MM.1S (cell line): ENCODE data around the gene PTPRG.

Source experiments
- DNase-seq: peaks from one replicate; pipeline ENCODE4 v3.0.0-alpha.2; 2015
- H2AFZ ChIP-seq: fragments of 300-600 bp; sonication (generic); 2 replicates; pipeline ENCODE4 v1.6.0; 2016; ENCODE audit warnings: antibody characterized with exemption, low read length
- H3F3A ChIP-seq: fragments of 300-600 bp; sonication (generic); 2 replicates; pipeline ENCODE4 v1.6.1; 2016; ENCODE audit warnings: mild to moderate bottlenecking, antibody characterized with exemption, low read length, moderate library complexity, mixed read lengths; ENCODE audit not compliant: insufficient read depth
- H3K27ac ChIP-seq: fragments of 300-600 bp; sonication (generic); 2 replicates; pipeline ENCODE4 v1.5.1; 2016; ENCODE audit warnings: mild to moderate bottlenecking, low read length
- H3K27me3 ChIP-seq: fragments of 300-600 bp; sonication (generic); replicated peaks from 2 replicates; pipeline ENCODE4 v1.6.0; 2016; ENCODE audit warnings: low read length; ENCODE audit not compliant: insufficient read depth
- H3K36me3 ChIP-seq: fragments of 300-600 bp; sonication (generic); replicated peaks from 2 replicates; pipeline ENCODE4 v1.6.1; 2016; ENCODE audit warnings: mild to moderate bottlenecking, low read length, mixed read lengths; ENCODE audit not compliant: insufficient read depth
- H3K4me1 ChIP-seq: fragments of 300-600 bp; sonication (generic); 2 replicates; pipeline ENCODE4 v1.6.1; 2016; ENCODE audit warnings: low read length, mixed read lengths
- H3K4me2 ChIP-seq: fragments of 300-600 bp; sonication (generic); 2 replicates; pipeline ENCODE4 v1.6.0; 2016; ENCODE audit warnings: low read depth, low read length
- H3K4me3 ChIP-seq: fragments of 300-600 bp; sonication (generic); 2 replicates; pipeline ENCODE4 v1.5.1; 2016; ENCODE audit warnings: low read length, mixed read lengths
- H3K79me2 ChIP-seq: fragments of 300-600 bp; sonication (generic); 2 replicates; pipeline ENCODE4 v1.6.1; 2016; ENCODE audit warnings: mixed run types, low read length, mixed read lengths
- H3K9ac ChIP-seq: fragments of 300-600 bp; sonication (generic); 2 replicates; pipeline ENCODE4 v1.6.1; 2016; ENCODE audit warnings: low read length, mixed read lengths
- H3K9me2 ChIP-seq: fragments of 300-600 bp; sonication (generic); replicated peaks from 2 replicates; pipeline ENCODE4 v1.6.1; 2016; ENCODE audit warnings: mild to moderate bottlenecking, low read length, mixed read lengths; ENCODE audit not compliant: insufficient read depth
- H3K9me3 ChIP-seq: fragments of 300-600 bp; sonication (generic); replicated peaks from 2 replicates; pipeline ENCODE4 v1.6.1; 2016; ENCODE audit warnings: mild to moderate bottlenecking, low read length, mixed read lengths; ENCODE audit not compliant: insufficient read depth
- H4K20me1 ChIP-seq: fragments of 300-600 bp; sonication (generic); 2 replicates; pipeline ENCODE4 v1.6.1; 2016; ENCODE audit warnings: mild to moderate bottlenecking, low read length, moderate library complexity, mixed read lengths; ENCODE audit not compliant: insufficient read depth
- EZH2 ChIP-seq: fragments of 300-600 bp; sonication (generic); optimal IDR thresholded peaks from 2 replicates; pipeline ENCODE3; 2017; ENCODE audit warnings: low read depth, mild to moderate bottlenecking, antibody characterized with exemption, low read length, mixed read lengths
- EZH2phosphoT487 ChIP-seq: fragments of 300-600 bp; sonication (generic); IDR thresholded peaks from 2 replicates; pipeline ENCODE4 v1.6.1; 2018; ENCODE audit warnings: antibody characterized with exemption, low read length
- TF ChIP-seq, protein P1 (sequence below): fragments of 300-600 bp; sonication (generic); IDR thresholded peaks from 2 replicates; pipeline ENCODE4 v1.5.1; 2016; ENCODE audit warnings: antibody characterized with exemption, low read length, mixed read lengths

PTPRG gene

DNA sequence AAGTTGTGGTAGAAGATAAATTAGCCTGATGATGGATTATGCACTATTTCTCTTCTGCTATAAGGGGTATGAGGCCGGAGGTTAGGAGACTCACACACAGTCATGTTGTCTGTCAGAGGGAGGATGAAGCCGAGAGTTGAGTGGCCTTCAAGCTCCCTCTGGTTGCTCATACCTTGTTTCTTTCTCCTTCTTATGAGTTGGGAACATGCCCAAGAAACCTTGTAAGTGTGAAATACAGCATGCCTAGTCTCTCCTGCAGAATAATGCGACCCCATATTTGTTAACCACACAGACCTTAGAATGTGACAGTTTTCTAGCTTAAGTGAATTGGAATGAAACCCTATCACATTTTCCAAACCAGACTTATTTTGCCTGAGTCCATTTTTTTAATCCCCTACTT lies 366.7 kb downstream of the PTPRG start:
- no peak overlapping the region for H2AFZ ChIP-seq
- no peaks in the 10 kb centered on the region for H3K27me3 ChIP-seq
- no peak overlapping the region for H3K4me2 ChIP-seq
- H3K9ac ChIP-seq = no peak overlapping the region
- no peaks in the 10 kb centered on the region for H3K9me3 ChIP-seq
- no peaks in the 10 kb centered on the region for H3K36me3 ChIP-seq
- TF ChIP-seq, protein P1, sequence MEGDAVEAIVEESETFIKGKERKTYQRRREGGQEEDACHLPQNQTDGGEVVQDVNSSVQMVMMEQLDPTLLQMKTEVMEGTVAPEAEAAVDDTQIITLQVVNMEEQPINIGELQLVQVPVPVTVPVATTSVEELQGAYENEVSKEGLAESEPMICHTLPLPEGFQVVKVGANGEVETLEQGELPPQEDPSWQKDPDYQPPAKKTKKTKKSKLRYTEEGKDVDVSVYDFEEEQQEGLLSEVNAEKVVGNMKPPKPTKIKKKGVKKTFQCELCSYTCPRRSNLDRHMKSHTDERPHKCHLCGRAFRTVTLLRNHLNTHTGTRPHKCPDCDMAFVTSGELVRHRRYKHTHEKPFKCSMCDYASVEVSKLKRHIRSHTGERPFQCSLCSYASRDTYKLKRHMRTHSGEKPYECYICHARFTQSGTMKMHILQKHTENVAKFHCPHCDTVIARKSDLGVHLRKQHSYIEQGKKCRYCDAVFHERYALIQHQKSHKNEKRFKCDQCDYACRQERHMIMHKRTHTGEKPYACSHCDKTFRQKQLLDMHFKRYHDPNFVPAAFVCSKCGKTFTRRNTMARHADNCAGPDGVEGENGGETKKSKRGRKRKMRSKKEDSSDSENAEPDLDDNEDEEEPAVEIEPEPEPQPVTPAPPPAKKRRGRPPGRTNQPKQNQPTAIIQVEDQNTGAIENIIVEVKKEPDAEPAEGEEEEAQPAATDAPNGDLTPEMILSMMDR = no peak
- TF ChIP-seq EZH2phosphoT487 (no peak), EZH2 (no peak)
- DNase-seq = no peak
- no peaks in the 10 kb centered on the region for H3K4me1 ChIP-seq
- H3K27ac ChIP-seq = no peak overlapping the region
- H4K20me1 ChIP-seq = no peaks in the 10 kb centered on the region
- peaks cover 3% of the 10 kb centered on the region; the same call in 1 of the 2 replicates for H3K79me2 ChIP-seq
- no peak overlapping the region for H3K4me3 ChIP-seq
- no peaks in the 10 kb centered on the region for H3K9me2 ChIP-seq
- no peaks in the 10 kb centered on the region for H3F3A ChIP-seq

- peaks cover 3% of the 10 kb centered on the region; the same call in 1 of the 2 replicates for H3K79me2 ChIP-seq
- TF ChIP-seq, protein P1 = no peak
- TF ChIP-seq EZH2 (no peak), EZH2phosphoT487 (no peak)
These were observed 367.5 kb downstream of the PTPRG start for GRCh38 chr3:61928776-61929314.

GRCh38 chr3:61929617-61930016 lies 368.2 kb downstream of the PTPRG start:
- no peaks in the 10 kb centered on the region for H3F3A ChIP-seq
- no peaks in the 10 kb centered on the region for H3K27me3 ChIP-seq
- H3K9me2 ChIP-seq = no peaks in the 10 kb centered on the region
- no peaks in the 10 kb centered on the region for H3K36me3 ChIP-seq
- H4K20me1 ChIP-seq = no peaks in the 10 kb centered on the region
- no peak overlapping the region for H2AFZ ChIP-seq
- H3K4me1 ChIP-seq = no peaks in the 10 kb centered on the region
- no peak overlapping the region for H3K4me3 ChIP-seq
- no peaks in the 10 kb centered on the region for H3K79me2 ChIP-seq
- no peak for DNase-seq
- TF ChIP-seq EZH2phosphoT487 = no peak
- TF ChIP-seq, protein P1 = no peak
- H3K27ac ChIP-seq = no peak overlapping the region
- no peak overlapping the region for H3K9ac ChIP-seq
- H3K4me2 ChIP-seq = no peak overlapping the region
- H3K9me3 ChIP-seq = no peaks in the 10 kb centered on the region

More at GRCh38 chr3:61928776-61929314, 367.5 kb downstream of the PTPRG start:
- Histone ChIP-seq H3K4me2 (no peak overlapping the region), H3K27me3 (no peaks in the 10 kb centered on the region), H3F3A (no peaks in the 10 kb centered on the region), H3K4me3 (no peak overlapping the region), H3K27ac (no peak overlapping the region), H2AFZ (no peak overlapping the region), H4K20me1 (no peaks in the 10 kb centered on the region), H3K9ac (no peak overlapping the region), H3K9me3 (no peaks in the 10 kb centered on the region), H3K9me2 (no peaks in the 10 kb centered on the region), H3K36me3 (no peaks in the 10 kb centered on the region), H3K4me1 (no peaks in the 10 kb centered on the region)
- DNase-seq = no peak
